IMR-90 (cell line): Measurements from ENCODE around the gene COL11A2. TPM values are rescaled to one million over a fixed set of nuclear protein-coding genes. Genes with fewer than 3 reads are reported as not detected.

Experiments
- ATAC-seq: fragments of 200-7000 bp; cut with Tn5 transposase; 2 replicates; pipeline ENCODE4 v1.9.1; 2020; ENCODE audit warnings: low read depth, mild to moderate bottlenecking, moderate library complexity
- BruUV-seq: library from RNA; stranded (reverse); fragments of 400-500 nt; replicated peaks from 2 replicates; lab custom pipeline; 2021; lab: Mats Ljungman, UMichigan
- CTCF ChIA-PET: fragments of 300-600 bp; formaldehyde crosslinking; extraction: SDS; loops from one replicate; lab custom pipeline; 2021; ENCODE audit warnings: antibody characterized with exemption; lab: Yijun Ruan, JAX
- POLR2A ChIA-PET: fragments of 300-600 bp; sonication (Branson Sonifier 250); formaldehyde crosslinking; loops from one replicate; lab custom pipeline; 2022; ENCODE audit warnings: antibody characterized with exemption; ENCODE audit not compliant: unreplicated experiment; lab: Charles Lee
- DNase-seq: peaks from one replicate; pipeline ENCODE4 v3.0.0; 2013
- H2AFZ ChIP-seq: replicated peaks from 2 replicates; pipeline ENCODE3; 2013; ENCODE audit warnings: low read length, mild to moderate bottlenecking; ENCODE audit not compliant: poor library complexity
- H2AK5ac ChIP-seq: 2 replicates; pipeline ENCODE4 v1.6.1; 2013; ENCODE audit warnings: low read depth, low read length, inconsistent platforms
- H2AK9ac ChIP-seq: replicated peaks from 2 replicates; pipeline ENCODE3; 2013; ENCODE audit warnings: mild to moderate bottlenecking, low read depth, low read length, moderate library complexity; ENCODE audit not compliant: poor library complexity
- H2BK120ac ChIP-seq: 2 replicates; pipeline ENCODE4 v1.6.1; 2013; ENCODE audit warnings: low read depth, low read length, inconsistent platforms
- H2BK15ac ChIP-seq: 3 replicates; pipeline ENCODE4 v1.6.1; 2013; ENCODE audit warnings: low read depth, low read length, inconsistent platforms
- H2BK20ac ChIP-seq: 2 replicates; pipeline ENCODE4 v1.6.1; 2013; ENCODE audit warnings: low read depth, mild to moderate bottlenecking, inconsistent platforms, low read length, moderate library complexity
- H2BK5ac ChIP-seq: 2 replicates; pipeline ENCODE4 v1.6.1; 2013; ENCODE audit warnings: mild to moderate bottlenecking, low read depth, low read length, inconsistent platforms; ENCODE audit not compliant: poor library complexity, severe bottlenecking
- H3K14ac ChIP-seq: replicated peaks from 2 replicates; pipeline ENCODE4 v1.6.1; 2013; ENCODE audit warnings: low read depth, low read length, inconsistent platforms
- H3K18ac ChIP-seq: 2 replicates; pipeline ENCODE4 v1.6.1; 2013; ENCODE audit warnings: low read depth, low read length, control low read depth
- H3K23ac ChIP-seq: 2 replicates; pipeline ENCODE4 v1.6.1; 2013; ENCODE audit warnings: low read depth, low read length, inconsistent platforms
- H3K27ac ChIP-seq: 2 replicates; pipeline ENCODE4 v1.5.1; 2013; ENCODE audit warnings: mild to moderate bottlenecking, control low read depth, low read length; ENCODE audit not compliant: insufficient read depth
- H3K27me3 ChIP-seq: 2 replicates; pipeline ENCODE4 v1.6.1; 2013; ENCODE audit warnings: low read length; ENCODE audit not compliant: control insufficient read depth, insufficient read depth
- H3K36me3 ChIP-seq: 2 replicates; pipeline ENCODE4 v1.6.1; 2013; ENCODE audit warnings: low read length, mixed read lengths; ENCODE audit not compliant: control insufficient read depth, insufficient read depth
- H3K4ac ChIP-seq: 2 replicates; pipeline ENCODE4 v1.6.1; 2013; ENCODE audit warnings: low read depth, low read length, inconsistent platforms
- H3K4me1 ChIP-seq: 2 replicates; pipeline ENCODE4 v1.6.1; 2013; ENCODE audit warnings: low read length, mixed read lengths; ENCODE audit not compliant: control insufficient read depth, insufficient read depth
- H3K4me2 ChIP-seq: 2 replicates; pipeline ENCODE4 v1.6.1; 2013; ENCODE audit warnings: low read depth, mild to moderate bottlenecking, control low read depth, low read length, moderate library complexity
- H3K4me3 ChIP-seq: 2 replicates; pipeline ENCODE4 v1.5.1; 2013; ENCODE audit warnings: low read depth, mild to moderate bottlenecking, control low read depth, low read length, moderate library complexity; ENCODE audit not compliant: insufficient read depth
- H3K56ac ChIP-seq: 2 replicates; pipeline ENCODE4 v1.6.1; 2013; ENCODE audit warnings: low read length, inconsistent platforms; ENCODE audit not compliant: insufficient read depth; ENCODE audit errors: extremely low read depth
- H3K79me1 ChIP-seq, 2 experiments: 2 replicates each; pipeline ENCODE4 v1.6.1; 2013; ENCODE audit warnings: low read length in 2 of 2, inconsistent platforms in 1 of 2, low read depth in 1 of 2
- H3K9ac ChIP-seq: 2 replicates; pipeline ENCODE4 v1.6.1; 2013; ENCODE audit warnings: low read depth, low read length, control low read depth
- H3K9me1 ChIP-seq: 2 replicates; pipeline ENCODE4 v1.6.1; 2013; ENCODE audit warnings: low read length, inconsistent platforms; ENCODE audit not compliant: insufficient read depth
- H3K9me3 ChIP-seq: 2 replicates; pipeline ENCODE4 v1.6.1; 2013; ENCODE audit warnings: low read length; ENCODE audit not compliant: control insufficient read depth, insufficient read depth
- H4K20me1 ChIP-seq: 2 replicates; pipeline ENCODE4 v1.6.1; 2013; ENCODE audit warnings: low read length, inconsistent platforms; ENCODE audit not compliant: insufficient read depth
- H4K5ac ChIP-seq: 2 replicates; pipeline ENCODE4 v1.6.1; 2013; ENCODE audit warnings: mild to moderate bottlenecking, low read depth, low read length, control low read depth
- H4K8ac ChIP-seq, 2 experiments: 2 replicates each; pipeline ENCODE4 v1.6.1; 2013; ENCODE audit warnings: low read depth in 2 of 2, low read length in 2 of 2, control low read depth in 1 of 2, inconsistent platforms in 1 of 2
- H4K91ac ChIP-seq: 2 replicates; pipeline ENCODE4 v1.6.1; 2013; ENCODE audit warnings: low read depth, low read length, inconsistent platforms; ENCODE audit not compliant: insufficient read depth
- ELK1 ChIP-seq: fragments of 150-350 bp; IDR thresholded peaks from 2 replicates; pipeline ENCODE4 v1.6.1; 2016; ENCODE audit warnings: low read depth, mild to moderate bottlenecking, low read length, moderate library complexity, borderline replicate concordance
- FOS ChIP-seq: fragments of 150-350 bp; IDR thresholded peaks from 2 replicates; pipeline ENCODE4 v1.6.1; 2016; ENCODE audit warnings: low read depth, low read length
- RAD21 ChIP-seq: IDR thresholded peaks from 2 replicates; pipeline ENCODE4 v1.6.1; 2012; ENCODE audit warnings: low read length, improper control_type of control experiment
- USF2 ChIP-seq: fragments of 150-350 bp; IDR thresholded peaks from 2 replicates; pipeline ENCODE4 v1.6.1; 2017; ENCODE audit warnings: mild to moderate bottlenecking, antibody characterized with exemption, low read length, low read depth
- whole genome bisulfite sequencing, 2 experiments: methylation state at CpG; one replicate each; pipeline versions ENCODE4 v1.1.5 to v1.1.7; 2013; ENCODE audit warnings: missing lambda C conversion rate in 2 of 2; ENCODE audit not compliant: insufficient read length in 1 of 2; ENCODE audit errors: extremely low coverage in 2 of 2; 5-methylcytosine and 5-hydroxymethylcytosine counted together
- dilution Hi-C: fragments of 300-500 bp; cut with HindIII; formaldehyde crosslinking; loops from one replicate; pipeline ENCODE4 v1.14.3; 2018; ENCODE audit warnings: low sequenced_read_pairs; ENCODE audit not compliant: unreplicated experiment
- in situ Hi-C: fragments of 300-500 bp; cut with MboI; formaldehyde crosslinking; loops from 3 replicates; pipeline ENCODE4 v1.14.3; 2019; ENCODE audit warnings: low sequenced_read_pairs, inconsistent platforms, mixed read lengths
- intact Hi-C: fragments of 100-400 bp; cut with micrococcal nuclease; formaldehyde crosslinking; loops from 2 replicates; pipeline ENCODE4 v1.10.0; 2022
- polyA plus RNA-seq, 3 experiments: library from polyadenylated mRNA; depleted of rRNA; stranded (reverse); fragments of >200 nt; gene quantifications; 2 replicates each; pipeline ENCODE4 v1.2.3, GENCODE V29; 2012; ENCODE audit warnings: low replicate concordance in 1 of 3
- total RNA-seq: library from RNA; depleted of rRNA; stranded (reverse); fragments of >200 nt; gene quantifications from 2 replicates; pipeline ENCODE4 v1.2.3, GENCODE V29; 2012

COL11A2 gene
- total and polyA plus RNA-seq, 2 of the 4 experiments (the other 2 are of a cell fraction) = under 0.01 to 0.38 TPM

- Histone ChIP-seq H3K9me3 (no peaks in the 10 kb centered on the region), H3K36me3 (peaks cover 17% of the 10 kb centered on the region), H3K14ac (no peak overlapping the region), H2BK20ac (no peak overlapping the region), H3K79me1 (peaks cover under 1 to 8% of the 10 kb centered on the region in 2 experiments; a peak in 1 of 4 replicates), H4K5ac (no peak overlapping the region), H3K27ac (no peak overlapping the region), H2AFZ (no peak overlapping the region), H3K56ac (no peak overlapping the region), H2BK120ac (no peak overlapping the region), H2BK5ac (no peak overlapping the region), H3K9me1 (peaks cover 4% of the 10 kb centered on the region), H3K27me3 (peaks cover 55% of the 10 kb centered on the region), H2AK5ac (no peak overlapping the region), H3K4me2 (no peak overlapping the region), H4K91ac (no peak overlapping the region), H3K18ac (no peak overlapping the region), H3K9ac (no peak overlapping the region), H3K4ac (no peak overlapping the region), H2AK9ac (no peak overlapping the region), H3K23ac (no peak overlapping the region), H2BK15ac (no peak overlapping the region), H3K4me1 (peaks cover 2% of the 10 kb centered on the region; the same call in 1 of the 2 replicates), H4K20me1 (peaks cover 3% of the 10 kb centered on the region; the same call in 1 of the 2 replicates), H4K8ac (no peak overlapping the region), H3K4me3 (no peak overlapping the region)
- 67% methylated on average over 1 of the region's 11 CpGs; no CpG with 5 or more reads in 1 of the 2 experiments for WGBS, 2 experiments
- ATAC-seq (no peak), DNase-seq (no peak)
- dilution Hi-C loops = no loop called here
- intact Hi-C loops = no loop called here
- CTCF ChIA-PET = interaction anchor here (0.7 kb wide), 1 partner anchor 18 kb away, joined by 3 read pairs; no protein-coding TSS in a partner anchor
- in situ Hi-C loops = no loop called here
- no peak for TF ChIP-seq ELK1
- no peak for TF ChIP-seq FOS
- TF ChIP-seq USF2 = no peak
- no peak for TF ChIP-seq RAD21
- BruUV-seq = no TSS peak
- POLR2A ChIA-PET = interaction anchor here (1.2 kb wide), 1 partner anchor 9 kb away, joined by 3 read pairs; no protein-coding TSS in a partner anchor
Measured at GRCh38 chr6:33190504-33191107, 1.7 kb downstream of the COL11A2 start.
